DND-41 (cell line): ENCODE results near the gene USP19.
A peak's percentile ranks its signal among the peaks of the same experiment; 100 is the strongest.

Experiments used
- ATAC-seq: fragments of 200-7000 bp; cut with Tn5 transposase; 3 replicates; pipeline ENCODE4 v1.9.1; 2021; ENCODE audit warnings: low read depth; ENCODE audit not compliant: insufficient read depth
- DNase-seq: peaks from one replicate; pipeline ENCODE4 v3.0.0-alpha.2; 2020
- H2AFZ ChIP-seq: 2 replicates; pipeline ENCODE4 v1.6.0; 2012; ENCODE audit warnings: low read depth, low read length
- H3K27ac ChIP-seq: 2 replicates; pipeline ENCODE4 v1.5.1; 2012; ENCODE audit warnings: low read length, inconsistent platforms
- H3K27me3 ChIP-seq: fragments of 200-600 bp; sonication (generic); 2 replicates; pipeline ENCODE4 v1.6.0; 2012; ENCODE audit warnings: low read length, mild to moderate bottlenecking, inconsistent platforms; ENCODE audit not compliant: insufficient read depth, poor library complexity
- H3K36me3 ChIP-seq: 2 replicates; pipeline ENCODE4 v1.5.1; 2012; ENCODE audit warnings: low read length, inconsistent platforms; ENCODE audit not compliant: insufficient read depth
- H3K4me1 ChIP-seq: 2 replicates; pipeline ENCODE4 v1.5.1; 2012; ENCODE audit warnings: mild to moderate bottlenecking, low read length; ENCODE audit not compliant: insufficient read depth
- H3K4me2 ChIP-seq: 2 replicates; pipeline ENCODE4 v1.6.0; 2012; ENCODE audit warnings: mild to moderate bottlenecking, moderate library complexity, low read length, inconsistent platforms; ENCODE audit not compliant: insufficient read depth
- H3K4me3 ChIP-seq, 2 experiments: fragments of 200-600 bp in 1 of 2; shearing (Covaris generic) in 1 of 2; 2 replicates each; pipeline ENCODE4 v1.5.1; 2012 to 2016; ENCODE audit warnings: inconsistent platforms in 2 of 2, low read length in 2 of 2, mild to moderate bottlenecking in 2 of 2, low read depth in 1 of 2, moderate library complexity in 1 of 2
- H3K79me2 ChIP-seq: 2 replicates; pipeline ENCODE4 v1.6.0; 2012; ENCODE audit warnings: low read length, inconsistent platforms; ENCODE audit not compliant: insufficient read depth
- H3K9ac ChIP-seq: 2 replicates; pipeline ENCODE4 v1.6.0; 2012; ENCODE audit warnings: low read depth, mild to moderate bottlenecking, inconsistent platforms, low read length, moderate library complexity
- H3K9me3 ChIP-seq: 2 replicates; pipeline ENCODE4 v1.5.1; 2012; ENCODE audit warnings: low read length, moderate library complexity, mild to moderate bottlenecking, inconsistent platforms; ENCODE audit not compliant: insufficient read depth, severe bottlenecking
- H4K20me1 ChIP-seq: 2 replicates; pipeline ENCODE4 v1.6.0; 2012; ENCODE audit warnings: low read length; ENCODE audit not compliant: insufficient read depth
- CTCF ChIP-seq: IDR thresholded peaks from 2 replicates; pipeline ENCODE4 v1.5.1; 2012; ENCODE audit warnings: borderline replicate concordance, low read length, moderate library complexity, mild to moderate bottlenecking; ENCODE audit not compliant: poor library complexity, severe bottlenecking; ENCODE audit errors: extremely low read depth
- EZH2 ChIP-seq: IDR thresholded peaks from 3 replicates; pipeline ENCODE4 v1.6.1; 2012; ENCODE audit warnings: borderline replicate concordance, low read depth, mild to moderate bottlenecking, moderate library complexity, low read length, inconsistent platforms; ENCODE audit not compliant: severe bottlenecking

USP19 gene

DNA sequence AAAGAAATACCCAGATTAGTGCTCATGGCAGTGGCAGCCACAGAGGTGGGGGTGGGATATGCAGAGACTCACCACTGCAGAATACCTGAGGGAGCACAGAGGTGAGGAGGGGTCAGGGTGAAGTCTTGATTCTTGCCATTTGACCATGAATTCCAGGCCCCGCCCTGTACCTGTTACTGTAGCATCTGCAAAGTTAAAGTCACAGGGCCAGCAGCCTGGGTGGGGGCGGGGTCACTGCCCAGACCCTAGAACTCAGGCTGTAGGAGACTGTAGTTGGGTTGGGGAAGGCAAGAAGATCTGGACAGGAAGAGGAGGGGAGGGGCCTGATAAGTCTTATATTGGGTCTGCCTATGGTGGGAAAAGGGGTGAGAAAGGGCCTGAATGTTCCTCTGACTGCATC is 31.0 kb upstream of the USP19 start:
- DNase-seq: no peak

GRCh38 chr3:49148159-49148558 is 27.5 kb upstream of the USP19 start:
- DNase-seq (no peak), ATAC-seq (no peak)
- H3K36me3 ChIP-seq: no peaks in the 10 kb centered on the region
- TF ChIP-seq CTCF: no peak
- TF ChIP-seq EZH2: no peak
- H3K4me3 ChIP-seq: no peak overlapping the region
- no peak overlapping the region for H3K4me2 ChIP-seq
- no peaks in the 10 kb centered on the region for H3K79me2 ChIP-seq
- no peaks in the 10 kb centered on the region for H4K20me1 ChIP-seq
- H3K9me3 ChIP-seq: no peaks in the 10 kb centered on the region
- H3K9ac ChIP-seq: no peak overlapping the region
- H3K4me1 ChIP-seq: no peaks in the 10 kb centered on the region
- no peaks in the 10 kb centered on the region for H3K27me3 ChIP-seq
- no peak overlapping the region for H3K27ac ChIP-seq
- H2AFZ ChIP-seq: no peak overlapping the region

More for the DNA sequence above, 31.0 kb upstream of the USP19 start:
- Histone ChIP-seq H3K27ac (no peak overlapping the region), H3K4me1 (no peaks in the 10 kb centered on the region), H3K9me3 (no peaks in the 10 kb centered on the region), H3K9ac (no peak overlapping the region), H3K4me2 (no peak overlapping the region), H3K36me3 (no peaks in the 10 kb centered on the region), H2AFZ (no peak overlapping the region), H3K4me3 (no peak overlapping the region), H4K20me1 (no peaks in the 10 kb centered on the region), H3K79me2 (no peaks in the 10 kb centered on the region), H3K27me3 (no peaks in the 10 kb centered on the region)
- TF ChIP-seq CTCF (no peak), EZH2 (no peak)
- ATAC-seq: no peak

DNA sequence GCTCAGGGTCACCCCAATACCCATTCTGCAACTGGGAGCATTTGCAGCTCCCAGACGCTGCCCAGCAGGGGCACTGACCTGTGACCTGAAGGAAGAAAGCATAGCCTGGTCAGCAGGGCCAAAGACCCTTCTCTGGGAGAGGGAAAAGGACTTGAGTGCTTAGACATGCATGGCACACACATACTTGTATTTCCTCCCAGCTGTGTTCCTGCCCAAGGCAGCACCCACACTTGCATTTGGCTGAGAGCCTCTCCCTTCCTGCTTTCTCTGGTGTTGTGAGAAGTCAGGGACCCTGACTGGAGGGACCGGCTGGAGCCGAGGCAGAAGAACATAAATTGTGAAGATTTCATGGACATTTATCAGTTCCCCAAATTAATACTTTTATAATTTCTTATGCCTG is 19.5 kb upstream of the USP19 start:
- no peak overlapping the region for H3K27ac ChIP-seq
- no peak overlapping the region for H2AFZ ChIP-seq
- no peaks in the 10 kb centered on the region for H3K79me2 ChIP-seq
- no peaks in the 10 kb centered on the region for H3K36me3 ChIP-seq
- no peak overlapping the region for H3K9ac ChIP-seq
- no peak overlapping the region for H3K4me3 ChIP-seq
- TF ChIP-seq CTCF (no peak), EZH2 (no peak)
- no peaks in the 10 kb centered on the region for H3K27me3 ChIP-seq
- DNase-seq (no peak), ATAC-seq (no peak)
- H3K4me1 ChIP-seq: no peaks in the 10 kb centered on the region
- no peaks in the 10 kb centered on the region for H4K20me1 ChIP-seq
- H3K4me2 ChIP-seq: no peak overlapping the region
- peaks cover 7% of the 10 kb centered on the region for H3K9me3 ChIP-seq

GRCh38 chr3:49135499-49135898 is 14.9 kb upstream of the USP19 start:
- H3K4me3 ChIP-seq: no peak overlapping the region
- 0 out of 2 replicates have a peak overlapping the region, but pooled peaks have one; percentile 17 for H2AFZ ChIP-seq
- H3K9ac ChIP-seq: no peak overlapping the region
- no peaks in the 10 kb centered on the region for H4K20me1 ChIP-seq
- ATAC-seq (no peak), DNase-seq (no peak)
- H3K4me1 ChIP-seq: no peaks in the 10 kb centered on the region
- no peak for TF ChIP-seq CTCF
- no peak for TF ChIP-seq EZH2
- H3K27ac ChIP-seq: no peak overlapping the region
- H3K79me2 ChIP-seq: no peaks in the 10 kb centered on the region
- H3K36me3 ChIP-seq: no peaks in the 10 kb centered on the region
- H3K27me3 ChIP-seq: no peaks in the 10 kb centered on the region
- H3K4me2 ChIP-seq: no peak overlapping the region
- H3K9me3 ChIP-seq: no peaks in the 10 kb centered on the region
